ENCODE data around the gene FAM219B. TPM values are rescaled to one million over a fixed set of nuclear protein-coding genes. Genes with fewer than 3 reads are reported as not detected.
"Not testable (repeated sequence)": the region's sequence is repeated elsewhere in the genome, so short reads cannot be mapped to it uniquely, and the experiment has no call there.

Gene FAM219B
- total RNA-seq, 1 experiment from 2014 or later: 73.7 TPM

DNA sequence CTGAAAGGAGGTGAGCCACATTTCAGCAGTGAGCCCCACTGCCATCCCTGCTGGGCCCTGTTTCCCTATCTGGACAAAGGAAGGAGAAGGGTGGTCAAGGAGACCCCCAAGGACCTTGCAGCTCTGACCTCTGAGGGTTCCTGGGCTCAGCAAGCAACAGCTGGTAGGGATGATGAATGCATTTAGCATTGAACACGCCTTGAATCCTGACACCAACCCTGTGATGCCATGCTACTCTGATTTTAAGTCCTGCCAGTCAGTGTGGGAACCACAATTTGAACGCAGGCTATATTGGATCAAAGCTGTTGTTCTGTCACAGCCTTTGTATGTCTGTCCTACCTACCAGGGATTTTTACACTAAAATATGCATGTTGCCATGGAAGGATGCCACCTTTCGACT, 10.3 kb downstream of the FAM219B start:
- CTCF ChIA-PET: no interaction called here
- no peaks in the 10 kb centered on the region for H3K9me3 ChIP-seq
- TF ChIP-seq, protein P1, sequence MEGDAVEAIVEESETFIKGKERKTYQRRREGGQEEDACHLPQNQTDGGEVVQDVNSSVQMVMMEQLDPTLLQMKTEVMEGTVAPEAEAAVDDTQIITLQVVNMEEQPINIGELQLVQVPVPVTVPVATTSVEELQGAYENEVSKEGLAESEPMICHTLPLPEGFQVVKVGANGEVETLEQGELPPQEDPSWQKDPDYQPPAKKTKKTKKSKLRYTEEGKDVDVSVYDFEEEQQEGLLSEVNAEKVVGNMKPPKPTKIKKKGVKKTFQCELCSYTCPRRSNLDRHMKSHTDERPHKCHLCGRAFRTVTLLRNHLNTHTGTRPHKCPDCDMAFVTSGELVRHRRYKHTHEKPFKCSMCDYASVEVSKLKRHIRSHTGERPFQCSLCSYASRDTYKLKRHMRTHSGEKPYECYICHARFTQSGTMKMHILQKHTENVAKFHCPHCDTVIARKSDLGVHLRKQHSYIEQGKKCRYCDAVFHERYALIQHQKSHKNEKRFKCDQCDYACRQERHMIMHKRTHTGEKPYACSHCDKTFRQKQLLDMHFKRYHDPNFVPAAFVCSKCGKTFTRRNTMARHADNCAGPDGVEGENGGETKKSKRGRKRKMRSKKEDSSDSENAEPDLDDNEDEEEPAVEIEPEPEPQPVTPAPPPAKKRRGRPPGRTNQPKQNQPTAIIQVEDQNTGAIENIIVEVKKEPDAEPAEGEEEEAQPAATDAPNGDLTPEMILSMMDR (IDR thresholded peaks at IDR 0.05; ENCODE audit: insufficient read depth in 1 of 2, low read depth in 1 of 2, low read length in 1 of 2, severe bottlenecking in 1 of 2, unreplicated experiment in 1 of 2): no peak
- no peak for DNase-seq
- H3K4me1 ChIP-seq: no peaks in the 10 kb centered on the region
- no peak overlapping the region for H3K4me3 ChIP-seq (ENCODE audit: low read depth, low read length)
- H3K9me3 Mint-ChIP-seq (ENCODE audit: unreplicated experiment): no peaks in the 10 kb centered on the region
- POLR2A ChIA-PET: interaction anchor here (0.6 kb wide), 2 partner anchors 15 to 58 kb away, joined by 3 read pairs; no protein-coding TSS in a partner anchor
- H3K36me3 ChIP-seq (ENCODE audit: control insufficient read depth, insufficient read depth, low read length): no peaks in the 10 kb centered on the region
- no peaks in the 10 kb centered on the region for H3K4me1 Mint-ChIP-seq (ENCODE audit: low read depth, unreplicated experiment)
- H3K27ac Mint-ChIP-seq (ENCODE audit: unreplicated experiment): no peak overlapping the region
- intact Hi-C loops (cut with micrococcal nuclease; ENCODE audit: unreplicated experiment): loop anchor here (5.0 kb wide), 1 partner anchor 209 kb away; no protein-coding TSS in a partner anchor
- no peaks in the 10 kb centered on the region for H3K27me3 ChIP-seq (replicated peaks; ENCODE audit: control insufficient read depth, insufficient read depth, low read length)
- H3K36me3 Mint-ChIP-seq (ENCODE audit: insufficient read depth, unreplicated experiment): peaks cover 56% of the 10 kb centered on the region
- H3K4me3 Mint-ChIP-seq (ENCODE audit: unreplicated experiment): no peak overlapping the region
- BruUV-seq (replicated peaks): no TSS peak
- H3K27me3 Mint-ChIP-seq (ENCODE audit: insufficient read depth, unreplicated experiment): no peaks in the 10 kb centered on the region

GRCh38 chr15:74895830-74896229, 10.8 kb downstream of the FAM219B start:
- no peak for DNase-seq
- TF ChIP-seq, protein P1 (IDR thresholded peaks at IDR 0.05; ENCODE audit: insufficient read depth in 1 of 2, low read depth in 1 of 2, low read length in 1 of 2, severe bottlenecking in 1 of 2, unreplicated experiment in 1 of 2): no peak
- H3K4me3 ChIP-seq (ENCODE audit: low read depth, low read length): no peak overlapping the region
- no peaks in the 10 kb centered on the region for H3K36me3 ChIP-seq (ENCODE audit: control insufficient read depth, insufficient read depth, low read length)
- no TSS peak for BruUV-seq (replicated peaks)
- no peak overlapping the region for H3K27ac Mint-ChIP-seq (ENCODE audit: unreplicated experiment)
- H3K4me1 Mint-ChIP-seq (ENCODE audit: low read depth, unreplicated experiment): no peaks in the 10 kb centered on the region
- ChIA-PET CTCF (no interaction called here), POLR2A (interaction anchor here (0.6 kb wide), 1 partner anchor 58 kb away, joined by 3 read pairs; no protein-coding TSS in a partner anchor)
- no peaks in the 10 kb centered on the region for H3K27me3 ChIP-seq (replicated peaks; ENCODE audit: control insufficient read depth, insufficient read depth, low read length)
- H3K9me3 Mint-ChIP-seq (ENCODE audit: unreplicated experiment): no peaks in the 10 kb centered on the region
- H3K27me3 Mint-ChIP-seq (ENCODE audit: insufficient read depth, unreplicated experiment): no peaks in the 10 kb centered on the region
- no peak overlapping the region for H3K4me3 Mint-ChIP-seq (ENCODE audit: unreplicated experiment)
- H3K4me1 ChIP-seq: 0 out of 2 replicates have a peak, but pooled peaks cover 4% of the 10 kb centered on the region
- H3K36me3 Mint-ChIP-seq (ENCODE audit: insufficient read depth, unreplicated experiment): peaks cover 51% of the 10 kb centered on the region
- intact Hi-C loops (cut with micrococcal nuclease; ENCODE audit: unreplicated experiment): loop anchor here (5.0 kb wide), 1 partner anchor 209 kb away; no protein-coding TSS in a partner anchor
- no peaks in the 10 kb centered on the region for H3K9me3 ChIP-seq

DNA sequence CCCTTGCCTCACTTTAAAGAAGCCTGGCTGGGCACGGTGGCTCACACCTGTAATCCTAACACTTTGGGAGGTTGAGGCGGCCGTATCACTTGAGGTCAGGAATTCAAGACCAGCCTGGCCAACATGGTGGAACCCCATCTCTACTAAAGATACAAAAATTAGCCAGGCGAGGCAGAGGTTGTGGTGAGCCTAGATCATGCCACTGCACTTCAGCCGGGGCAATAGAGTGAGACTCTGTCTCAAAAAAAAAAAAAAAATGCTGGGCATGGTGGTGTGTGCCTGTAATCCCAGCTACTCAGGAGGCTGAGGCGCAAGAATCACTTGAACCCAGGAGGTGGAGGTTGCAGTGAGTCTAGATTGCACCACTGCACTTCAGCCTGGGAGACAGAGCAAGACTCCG, 12.3 kb downstream of the FAM219B start:
- peaks cover 47% of the 10 kb centered on the region for H3K36me3 Mint-ChIP-seq (ENCODE audit: insufficient read depth, unreplicated experiment)
- intact Hi-C loops (cut with micrococcal nuclease; ENCODE audit: unreplicated experiment); H3K27me3 Mint-ChIP-seq (ENCODE audit: insufficient read depth, unreplicated experiment); H3K36me3 ChIP-seq (ENCODE audit: control insufficient read depth, insufficient read depth, low read length); H3K4me1 ChIP-seq; H3K27me3 ChIP-seq (replicated peaks; ENCODE audit: control insufficient read depth, insufficient read depth, low read length); DNase-seq; H3K27ac Mint-ChIP-seq (ENCODE audit: unreplicated experiment); H3K4me3 Mint-ChIP-seq (ENCODE audit: unreplicated experiment); H3K9me3 Mint-ChIP-seq (ENCODE audit: unreplicated experiment); H3K4me1 Mint-ChIP-seq (ENCODE audit: low read depth, unreplicated experiment); H3K4me3 ChIP-seq (ENCODE audit: low read depth, low read length); CTCF ChIA-PET; BruUV-seq (replicated peaks); H3K9me3 ChIP-seq: not testable (repeated sequence)
- POLR2A ChIA-PET: interaction anchor here (0.6 to 0.7 kb wide), 2 partner anchors 21 to 43 kb away, joined by 3 to 4 read pairs; partner anchors contain the start of gene SCAMP2

Data from Caco-2 (cell line).